Stimulated activated naive CD8-positive, alpha-beta T cell treated with anti-CD3 and anti-CD28 coated beads, Interleukin-15, Interleukin-2, amounts not matched to agents 100 U/mL and 50 U/mL, for 24 hours (primary cell): ENCODE data around the gene MAP1LC3B2.
A peak's percentile ranks its signal among the peaks of the same experiment; 100 is the strongest.

Experiments
- ATAC-seq: fragments of 150-1000 bp; cut with Tn5 transposase; one replicate; pipeline ENCODE4 v1.10.0; 2021
- DNase-seq: peaks from one replicate; pipeline ENCODE4 v3.0.0; 2021

The MAP1LC3B2 gene

DNA sequence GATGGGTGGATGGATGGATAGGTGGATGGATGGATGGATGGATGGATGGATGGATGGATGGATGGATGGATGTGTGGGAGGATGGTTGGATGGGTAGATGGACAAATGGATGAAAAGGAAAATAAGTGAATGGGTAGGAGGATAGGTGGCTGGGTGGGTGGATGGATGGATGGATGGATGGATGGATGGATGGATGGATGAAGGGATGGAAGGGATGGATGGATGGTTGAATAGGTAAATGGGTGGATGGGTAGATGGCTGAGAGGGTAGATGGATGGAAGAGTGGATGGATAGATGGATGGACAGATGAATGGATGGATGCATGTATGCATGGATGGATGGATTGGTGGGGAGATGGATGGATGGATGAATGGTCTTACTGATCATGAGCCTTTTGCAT is 36.5 kb downstream of the MAP1LC3B2 start:
- ATAC-seq (no peak), DNase-seq (no peak)

DNA sequence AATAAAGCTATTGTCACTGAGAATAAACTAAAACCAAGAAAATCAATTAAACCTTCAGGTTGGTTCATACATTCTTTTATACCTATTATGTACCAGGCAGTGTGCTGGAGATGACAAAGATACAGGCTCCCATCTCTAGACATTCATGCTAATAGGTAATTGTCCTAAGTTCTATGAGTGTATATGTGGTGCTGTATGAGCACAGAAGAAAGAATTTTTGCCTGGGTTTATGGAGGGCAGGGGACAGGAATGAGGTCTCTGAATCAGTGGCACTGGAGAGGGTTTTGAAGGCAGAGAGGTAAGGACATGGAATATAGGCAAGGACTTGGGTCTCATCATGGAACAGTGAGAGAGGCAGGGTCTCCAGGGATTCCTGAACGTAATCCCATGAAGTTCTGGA is 38.7 kb downstream of the MAP1LC3B2 start:
- ATAC-seq (no peak), DNase-seq (no peak)

DNA sequence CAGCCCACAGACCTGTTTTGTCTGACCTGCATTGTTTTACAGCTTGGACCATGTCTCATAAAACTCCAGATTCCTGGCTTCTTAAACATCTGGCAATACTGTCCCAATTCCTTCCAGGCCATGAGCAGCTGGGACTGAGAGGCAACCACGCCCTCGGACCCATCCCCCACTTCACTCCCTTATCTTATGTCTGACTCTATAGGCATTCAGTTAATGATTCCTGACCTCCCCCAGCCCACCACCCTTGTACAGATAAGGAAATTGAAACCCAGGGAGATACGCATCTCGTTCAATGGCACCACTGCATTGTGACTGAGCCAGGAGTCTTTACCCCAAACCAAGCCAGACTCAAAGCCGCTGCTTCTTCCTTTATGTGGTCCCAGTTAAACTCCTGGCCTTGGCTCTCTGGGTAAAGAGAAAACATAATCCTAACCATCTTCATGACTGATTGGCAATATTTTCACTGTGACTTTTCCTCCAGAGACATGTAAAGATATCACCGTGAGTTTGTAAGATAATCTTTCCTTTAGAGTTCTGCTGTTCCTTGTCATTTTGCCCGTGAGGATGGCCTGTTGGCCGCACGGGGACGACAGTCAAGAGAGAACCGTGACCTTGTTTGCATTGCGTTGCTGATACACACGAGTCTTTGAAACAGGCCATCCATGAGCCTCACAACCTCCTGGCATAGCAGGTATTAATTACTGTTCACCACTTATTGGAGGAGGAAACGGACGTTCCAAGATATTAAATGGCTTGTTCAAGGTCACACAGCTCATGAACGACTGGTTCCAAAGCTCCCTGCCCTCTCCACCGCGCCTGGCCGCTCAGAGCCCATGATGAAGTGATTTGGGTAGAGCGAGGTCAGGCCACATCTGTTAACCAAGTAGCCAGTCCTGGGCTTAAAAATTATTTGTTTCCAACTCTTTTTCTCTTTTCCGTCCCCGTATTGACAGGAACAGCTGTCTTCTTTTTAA is 39.4 kb downstream of the MAP1LC3B2 start:
- no peak for DNase-seq
- no peak for ATAC-seq

DNA sequence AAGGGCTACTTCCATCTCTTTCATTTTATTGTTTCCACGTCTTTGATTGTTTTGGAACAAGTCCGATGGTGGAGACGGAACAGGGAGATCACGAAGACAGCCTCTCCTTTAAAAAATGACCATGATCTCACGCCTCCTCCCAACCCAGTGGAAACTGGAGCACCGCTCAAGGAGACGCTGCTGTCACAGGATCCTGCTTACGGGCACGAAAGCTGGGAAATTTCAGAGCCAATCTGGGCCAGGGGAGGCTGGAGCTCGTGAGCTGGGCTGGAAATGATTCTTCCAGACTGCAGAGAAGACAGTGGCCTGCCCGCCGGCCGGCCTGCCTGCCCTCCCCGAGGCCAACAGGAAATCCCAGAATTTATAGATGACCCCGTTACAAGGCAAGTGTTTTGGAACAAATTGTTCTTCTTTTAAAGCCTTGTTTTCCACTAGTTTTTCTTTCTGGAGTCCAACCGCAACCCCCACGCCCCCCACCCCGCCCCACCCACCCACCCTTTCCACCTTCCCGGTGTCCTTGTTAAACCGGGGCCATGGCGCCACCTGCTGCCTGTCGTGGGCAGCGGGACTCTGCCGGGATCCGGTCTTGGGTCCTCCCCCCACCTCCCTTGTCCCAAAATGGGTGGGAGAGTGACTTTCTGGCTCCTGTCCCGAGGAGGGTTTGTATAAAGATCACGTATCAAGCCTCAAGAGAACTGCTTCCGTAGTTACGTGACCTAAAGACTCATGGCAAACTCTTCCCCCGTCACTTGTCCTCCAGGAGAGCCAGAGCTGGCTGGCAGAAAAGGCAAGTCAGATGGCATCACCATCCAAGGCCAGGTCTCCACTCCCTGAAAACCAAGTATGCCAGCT is 40.3 kb downstream of the MAP1LC3B2 start:
- peak; percentile 80 for DNase-seq
- ATAC-seq, result peak; percentile 51

DNA sequence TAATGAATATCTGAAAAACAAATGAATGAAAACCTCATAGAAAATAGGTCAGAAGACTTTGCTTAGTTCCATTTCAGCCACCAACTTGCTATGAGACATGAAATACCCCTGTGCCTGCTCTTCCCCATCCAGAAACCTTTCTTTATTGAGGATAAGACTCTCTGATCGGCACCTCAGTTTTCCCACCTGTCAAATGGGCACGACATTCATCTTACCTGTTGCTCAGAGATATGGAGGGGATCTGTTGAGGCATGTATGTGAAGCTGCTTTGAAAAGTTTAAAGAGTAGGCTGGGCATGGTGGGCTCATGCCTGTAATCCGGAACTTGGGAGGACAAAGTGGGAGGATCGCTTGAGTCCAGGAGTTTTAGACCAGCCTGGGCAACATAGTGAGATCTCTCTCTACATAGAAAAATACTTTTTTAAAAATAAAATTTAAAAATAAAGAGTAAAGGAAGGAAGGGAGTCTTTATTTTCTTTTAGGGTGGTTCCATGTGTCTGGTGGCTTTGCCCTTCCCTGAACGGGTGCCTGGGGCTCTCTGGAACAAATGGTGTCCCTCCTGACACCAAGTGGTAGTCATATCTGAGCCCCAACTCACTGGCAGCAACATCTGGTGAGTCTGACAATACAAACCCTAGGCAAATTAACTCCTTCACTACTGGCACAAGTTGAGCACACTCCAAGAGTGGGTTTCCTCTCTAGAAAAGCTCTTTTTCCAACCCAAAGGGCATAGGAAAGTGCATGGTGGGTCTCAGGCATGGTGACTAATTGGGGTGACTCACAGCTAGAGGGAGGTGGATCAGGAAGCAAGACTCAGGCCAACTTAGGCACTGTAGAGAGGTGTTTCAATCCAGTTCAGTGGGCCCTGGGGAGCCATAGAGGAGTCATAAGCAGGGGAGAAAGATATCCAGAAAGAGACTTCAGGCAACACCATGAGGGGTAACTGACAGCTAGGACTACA is 42.1 kb downstream of the MAP1LC3B2 start:
- ATAC-seq (peak; percentile 93), DNase-seq (peak; percentile 18)

DNA sequence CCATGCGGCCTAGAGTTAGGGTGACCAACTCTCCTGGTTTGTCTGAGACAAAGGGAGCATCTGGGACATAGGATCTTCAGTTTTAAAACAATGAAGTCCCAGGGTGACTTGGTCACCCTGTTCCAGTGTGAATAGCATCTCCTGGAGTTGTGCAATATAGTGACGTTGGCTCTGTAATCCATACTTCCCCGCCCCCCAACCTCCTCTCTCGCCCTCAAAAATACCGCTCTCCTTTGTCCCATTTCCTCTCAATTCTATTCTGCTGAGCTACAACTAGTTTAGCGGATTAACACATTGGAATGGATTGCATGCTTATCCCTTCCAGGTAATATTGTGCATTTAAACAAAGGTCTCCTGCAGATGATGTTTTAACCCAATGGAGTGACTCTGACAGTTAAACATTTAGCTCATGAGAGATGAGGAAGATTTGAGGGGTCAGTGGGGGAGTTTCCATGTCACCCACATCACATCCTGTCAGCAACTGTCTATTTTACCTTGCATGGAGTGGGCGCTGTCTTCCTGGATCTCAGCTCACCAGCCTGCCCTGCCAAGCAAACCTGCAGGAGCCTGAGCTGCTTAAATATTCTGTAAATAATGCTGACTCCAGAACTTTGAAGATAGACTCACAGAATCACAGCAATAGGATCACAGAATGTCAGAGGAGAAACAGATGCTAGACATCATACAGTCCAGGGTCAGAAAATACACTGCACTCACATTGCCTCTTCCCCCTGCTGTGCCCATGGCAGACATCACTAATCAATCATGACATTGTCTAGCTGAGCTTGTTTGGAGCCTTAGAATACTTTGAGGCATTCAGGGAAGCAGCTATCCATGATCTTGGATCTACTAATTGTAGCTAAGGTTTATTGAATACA is 43.0 kb downstream of the MAP1LC3B2 start:
- no peak for DNase-seq

DNA sequence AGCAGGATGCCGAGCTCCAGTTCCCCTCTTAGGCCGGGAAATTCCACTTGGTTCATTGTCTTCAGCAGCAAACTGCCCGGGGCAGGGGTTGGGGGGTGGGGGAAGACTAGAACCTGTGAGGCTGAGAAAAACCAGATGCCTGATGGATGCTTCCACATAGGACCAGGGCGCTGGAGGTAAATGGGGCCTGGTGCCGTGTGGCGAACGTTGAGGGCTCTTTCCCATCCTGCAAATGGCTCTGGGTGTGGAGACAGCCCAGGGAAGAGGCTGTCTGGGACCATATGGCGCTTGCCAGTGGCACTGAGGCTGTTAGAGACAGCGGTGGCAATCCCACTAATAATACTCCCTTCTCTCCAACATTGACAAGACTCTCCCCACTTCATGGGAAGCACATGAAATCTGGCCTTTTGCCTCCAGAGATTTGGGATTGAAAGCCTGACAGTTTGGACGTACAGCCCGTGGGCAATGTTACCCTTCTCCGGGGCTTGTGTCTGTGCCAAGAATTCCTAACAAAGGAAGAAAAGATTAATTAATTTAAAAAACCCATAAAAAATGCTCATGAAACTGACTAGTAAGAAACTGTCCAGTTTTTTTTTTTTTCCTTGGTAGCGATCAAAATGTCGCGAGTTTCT is 44.5 kb downstream of the MAP1LC3B2 start:
- ATAC-seq (no peak), DNase-seq (no peak)

More for the DNA sequence above, 43.0 kb downstream of the MAP1LC3B2 start:
- ATAC-seq, result no peak

DNA sequence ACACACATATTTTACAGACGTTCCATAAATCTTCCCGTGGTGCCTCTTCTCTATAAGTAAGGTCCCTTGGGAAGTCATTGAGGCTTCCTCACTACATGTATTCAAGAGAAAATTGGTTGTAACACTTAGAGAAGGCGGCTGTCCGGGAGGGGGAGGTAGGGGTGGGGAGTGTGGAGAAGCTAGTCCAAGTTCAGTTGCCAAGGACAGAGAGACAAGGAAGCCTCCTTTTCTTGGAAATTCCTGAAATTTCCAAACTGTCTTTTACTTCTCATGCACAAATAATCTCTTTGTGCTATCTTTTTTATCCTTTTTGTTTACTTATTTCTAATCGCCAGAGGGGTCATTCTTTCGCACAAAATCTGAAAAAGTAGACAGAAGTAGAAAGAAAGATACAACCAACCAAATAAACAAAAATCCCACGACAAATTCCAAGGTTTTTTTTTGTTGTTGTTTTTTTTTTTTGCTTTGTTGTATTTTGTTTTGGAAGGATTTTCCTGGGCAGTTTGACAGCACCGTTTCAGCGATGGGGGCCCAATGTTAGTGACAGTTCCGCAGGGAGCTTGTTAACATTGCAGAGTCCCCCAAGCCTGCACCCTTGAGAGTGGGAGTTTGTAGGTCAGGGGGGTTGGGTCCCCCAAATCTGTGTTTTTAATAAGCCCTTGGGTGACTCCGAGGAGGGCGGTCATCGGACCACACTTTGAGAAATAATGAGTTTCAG is 45.2 kb downstream of the MAP1LC3B2 start:
- no peak for DNase-seq
- no peak for ATAC-seq

DNA sequence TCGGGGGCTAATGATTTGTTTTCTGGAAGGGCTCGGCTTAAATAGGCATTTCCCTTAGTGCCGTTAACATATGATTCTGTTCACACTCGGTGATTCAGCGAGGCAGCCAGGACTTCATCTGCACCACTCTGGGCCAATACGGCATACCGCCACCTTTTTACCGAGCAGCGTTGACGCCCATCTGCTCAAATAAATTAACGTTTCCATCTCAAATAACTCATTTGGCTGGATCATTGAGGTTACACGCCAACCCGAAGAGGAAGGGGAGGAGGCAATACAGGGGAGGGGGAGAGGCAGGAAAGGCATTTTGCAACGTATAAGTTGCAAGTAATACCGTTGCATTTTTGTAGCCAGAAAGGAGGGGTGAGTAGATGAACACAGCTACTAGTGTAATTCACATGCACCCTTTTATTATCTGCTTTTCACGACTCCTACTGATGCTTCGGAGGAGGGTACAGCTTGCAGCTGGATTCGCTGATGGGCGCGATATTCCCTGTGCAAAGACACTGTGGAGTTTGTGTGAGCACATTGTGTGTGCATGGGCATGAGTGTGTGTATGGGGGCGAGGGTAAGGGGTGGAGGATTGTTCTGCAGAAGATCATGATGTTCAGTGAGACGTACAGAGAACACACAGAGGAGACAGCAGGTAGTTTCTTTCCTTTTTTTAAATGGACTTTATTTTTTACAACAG is 45.9 kb downstream of the MAP1LC3B2 start:
- DNase-seq (no peak), ATAC-seq (no peak)

DNA sequence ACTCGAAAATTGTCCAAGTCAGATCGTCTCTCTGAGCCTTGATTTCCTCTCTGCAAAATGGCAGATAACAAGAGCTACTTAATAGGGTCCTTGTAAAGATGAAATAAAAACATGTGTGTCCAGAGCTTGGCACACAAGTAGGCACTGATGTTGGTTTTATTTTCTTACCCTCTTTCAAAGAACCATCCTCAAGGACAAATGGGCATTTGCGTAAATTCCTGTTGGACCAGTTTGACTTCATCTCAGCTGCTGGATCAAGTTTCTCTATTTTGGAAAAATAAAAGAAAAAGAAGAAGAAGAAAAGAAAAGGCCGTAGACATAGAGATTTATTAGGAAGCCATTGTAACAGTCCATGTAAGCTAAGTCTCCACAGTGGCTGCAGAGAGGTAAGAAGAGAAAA is 47.2 kb downstream of the MAP1LC3B2 start:
- DNase-seq (no peak), ATAC-seq (no peak)

DNA sequence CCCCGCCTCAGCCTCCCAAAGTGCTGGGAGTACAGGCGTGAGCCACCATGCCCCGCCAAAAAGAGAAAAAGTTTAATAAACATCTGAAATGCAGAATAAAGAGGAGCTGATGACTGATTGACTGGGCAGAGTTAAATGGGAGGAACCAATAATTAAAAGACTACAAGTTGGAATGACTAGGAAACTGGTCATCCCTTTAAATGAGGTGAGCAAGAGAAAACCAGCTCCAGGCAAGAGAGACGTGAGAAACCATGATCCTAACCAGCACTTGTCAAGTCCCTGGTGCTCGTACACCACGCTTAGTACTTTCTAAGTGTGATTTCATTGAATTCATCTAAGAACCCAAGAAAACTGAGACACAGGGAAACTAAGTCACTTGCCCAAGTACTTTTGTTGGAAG is 47.9 kb downstream of the MAP1LC3B2 start:
- ATAC-seq (no peak), DNase-seq (no peak)

DNA sequence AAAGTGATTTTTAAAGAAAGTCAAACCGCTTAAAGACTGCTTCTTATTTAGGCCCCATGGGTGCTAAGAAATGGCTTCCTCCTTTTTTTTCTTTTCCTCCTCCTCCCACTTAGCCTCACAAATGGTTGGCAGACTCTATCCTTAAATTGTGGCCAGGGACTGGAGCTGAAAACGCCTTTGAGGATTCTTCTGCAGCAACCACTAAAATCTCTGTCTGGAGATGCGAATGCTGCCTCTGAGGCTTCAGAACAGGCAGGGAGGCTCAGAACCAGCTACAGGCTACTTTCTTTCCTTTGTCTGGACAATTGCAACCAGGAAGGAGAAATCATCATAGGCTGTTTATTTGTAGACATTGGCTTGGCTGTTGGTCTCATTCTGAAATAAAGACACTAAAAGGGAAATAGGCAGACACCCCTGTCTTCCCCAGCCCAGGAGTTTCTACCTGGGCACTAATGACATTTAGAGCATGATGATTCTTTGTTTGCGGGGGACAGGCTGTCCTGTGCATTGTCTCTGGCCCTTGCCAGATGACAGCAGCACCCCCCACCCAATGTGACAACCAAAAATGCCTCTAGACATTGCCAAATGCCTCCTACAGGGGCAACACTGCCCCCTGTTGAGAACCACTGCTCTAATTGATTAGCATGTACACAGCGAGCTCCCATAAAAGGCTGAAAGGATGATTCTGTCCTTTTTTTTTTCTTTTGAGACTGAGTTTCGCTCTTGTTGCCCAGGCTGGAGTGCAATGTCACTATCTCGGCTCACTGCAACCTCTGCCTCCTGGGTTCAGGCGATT is 50.3 kb downstream of the MAP1LC3B2 start:
- peak; percentile 46 for DNase-seq
- ATAC-seq, result peak; percentile 32

DNA sequence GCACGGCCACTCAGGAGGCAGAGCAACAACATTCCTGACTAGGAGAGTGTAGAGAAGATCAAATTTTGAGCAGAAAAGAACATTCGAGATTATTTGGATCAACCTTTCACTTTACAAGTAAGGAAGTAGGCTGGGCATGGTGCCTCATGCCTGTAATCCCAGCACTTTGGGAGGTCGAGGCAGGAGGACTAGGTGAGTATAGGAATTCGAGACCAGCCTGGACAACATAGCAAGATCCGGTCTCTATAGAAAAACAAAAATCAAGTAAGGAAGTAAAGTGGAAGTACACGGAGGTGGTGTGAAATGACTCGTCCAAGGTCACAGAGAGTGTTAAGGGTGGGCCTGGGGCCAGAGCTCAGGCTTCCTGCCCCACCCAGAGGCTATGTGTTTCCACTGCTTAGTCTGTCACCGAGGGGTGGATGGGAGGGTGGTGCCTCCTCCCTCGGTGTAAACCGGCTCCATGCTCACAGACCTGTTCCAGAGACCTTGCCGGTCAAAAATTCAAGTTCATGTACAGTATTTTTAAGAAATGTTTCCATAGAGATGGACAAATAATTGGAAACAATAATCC is 51.9 kb downstream of the MAP1LC3B2 start:
- DNase-seq (no peak), ATAC-seq (peak; percentile 61)

DNA sequence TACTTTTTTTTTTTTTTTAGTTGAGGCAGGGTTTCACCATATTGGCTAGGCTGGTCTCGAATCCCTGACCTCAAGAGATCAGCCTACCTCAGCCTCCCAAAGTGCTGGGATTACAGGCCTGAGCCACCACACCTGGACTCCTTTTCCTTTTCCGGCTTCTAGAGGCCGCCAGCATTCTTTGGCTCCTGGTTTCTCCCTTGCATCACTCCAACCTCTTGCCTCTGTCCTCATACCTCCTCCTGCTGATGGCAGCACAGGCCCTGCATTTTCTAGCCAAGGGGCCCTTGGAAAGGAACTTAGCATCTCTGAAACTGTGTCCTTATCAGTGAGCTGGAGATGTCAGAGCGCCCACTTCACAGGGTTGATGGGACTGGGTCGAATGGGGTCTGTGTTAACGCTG is 53.3 kb downstream of the MAP1LC3B2 start:
- ATAC-seq (no peak), DNase-seq (no peak)

DNA sequence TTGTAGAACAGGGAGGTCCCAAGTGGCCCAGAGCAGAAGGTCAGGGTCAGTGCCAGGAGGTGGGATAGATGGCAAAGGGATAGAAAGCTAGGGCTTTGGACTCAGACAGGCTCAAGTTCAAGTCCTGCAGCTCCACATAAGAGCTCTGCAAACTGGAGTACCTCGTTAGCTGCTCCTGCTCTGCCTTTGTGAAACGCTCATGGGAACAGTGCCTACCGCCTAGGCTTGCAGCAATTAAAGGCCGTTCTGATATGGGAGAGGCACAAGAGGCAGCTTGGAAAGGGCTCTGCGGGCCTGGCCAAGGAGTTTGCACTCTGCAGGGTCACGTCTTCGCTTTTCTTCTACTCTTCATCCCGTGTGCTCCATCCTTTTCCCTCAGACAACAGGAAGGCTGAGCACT is 54.1 kb downstream of the MAP1LC3B2 start:
- no peak for DNase-seq
- no peak for ATAC-seq

DNA sequence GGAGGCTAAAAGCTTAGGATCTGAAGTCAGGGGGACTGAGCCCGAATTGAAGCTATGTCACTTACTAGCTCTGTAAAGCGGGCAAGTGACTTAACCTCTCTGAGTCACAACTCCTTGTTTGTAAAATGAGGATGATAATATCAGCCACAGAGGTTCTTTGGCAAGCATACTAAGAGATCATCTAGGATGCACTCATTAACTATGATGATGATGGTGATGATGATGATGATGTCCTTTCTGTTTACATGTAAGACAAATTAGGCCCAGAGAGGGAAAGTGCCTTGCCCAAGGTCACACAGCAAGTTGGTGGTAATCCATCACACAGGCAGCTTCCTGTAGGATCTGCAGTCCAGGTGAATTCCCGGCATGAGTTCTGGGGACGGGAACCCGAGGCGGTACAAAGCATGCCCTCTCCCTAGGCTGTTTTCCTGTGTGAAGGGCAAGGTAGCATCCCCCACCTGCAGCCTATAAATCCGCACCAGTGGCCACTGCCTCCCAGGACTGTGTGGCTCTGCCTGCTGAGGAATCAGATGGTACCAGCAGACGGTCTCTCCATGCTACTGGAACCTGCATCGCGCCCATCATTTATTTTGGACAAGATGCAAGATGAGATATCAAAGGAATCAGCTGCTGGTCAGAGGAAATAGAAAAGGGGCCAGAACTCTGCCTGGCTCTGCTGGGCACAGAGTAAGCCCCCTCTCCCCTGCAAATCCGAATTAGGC is 55.2 kb downstream of the MAP1LC3B2 start:
- DNase-seq, result no peak
- no peak for ATAC-seq
